ENCODE data around the gene SFRP2. TPM values are rescaled to one million over a fixed set of nuclear protein-coding genes. Genes with fewer than 3 reads are reported as not detected.

SFRP2 gene
- total and polyA plus RNA-seq, 3 experiments from 2014 or later, result 0.11 TPM; not detected in 2

DNA sequence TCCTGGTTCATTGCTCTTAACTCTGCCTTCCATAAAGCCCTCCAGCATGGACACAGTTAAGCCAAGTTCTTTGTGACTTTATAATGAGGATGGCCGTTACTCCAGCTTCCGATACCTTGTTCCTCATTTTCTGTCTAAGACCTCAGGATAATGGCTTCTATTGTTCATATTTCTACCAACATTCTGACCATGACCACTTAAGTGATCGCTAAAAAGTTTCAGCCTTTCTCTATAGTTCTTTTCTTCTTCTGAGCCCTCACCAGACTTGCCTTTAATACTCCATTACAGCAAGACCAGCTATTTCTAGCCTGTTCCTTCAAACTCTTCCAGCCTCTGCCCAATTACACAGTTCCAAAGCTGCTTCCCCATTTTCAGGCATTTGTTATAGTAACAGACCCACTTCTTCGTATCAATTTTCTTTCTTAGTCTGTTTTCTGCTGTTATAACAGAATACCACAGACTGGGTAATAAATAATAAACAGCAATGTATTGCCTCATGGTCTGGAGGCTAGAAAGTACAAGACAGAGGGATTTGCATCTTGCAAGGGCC lies 41.4 kb downstream of the SFRP2 start:
- no peak for DNase-seq
- no peak overlapping the region for H3K4me3 Mint-ChIP-seq
- Histone ChIP-seq H3K27ac (ENCODE audit: low read depth, low read length) (no peak overlapping the region), H3K4me1 (ENCODE audit: insufficient read depth, low read length) (no peaks in the 10 kb centered on the region), H3K27me3 (ENCODE audit: insufficient read depth, low read length, poor library complexity, severe bottlenecking) (no peaks in the 10 kb centered on the region), H3K36me3 (ENCODE audit: insufficient read depth, low read length) (no peaks in the 10 kb centered on the region), H3K9me3 (ENCODE audit: low read length) (no peaks in the 10 kb centered on the region), H3K4me3 (ENCODE audit: low read length) (no peak overlapping the region)
- POLR2A ChIA-PET, result no interaction called here
- H3K36me3 Mint-ChIP-seq, result no peaks in the 10 kb centered on the region
- CTCF ChIA-PET, result no interaction called here
- no peaks in the 10 kb centered on the region for H3K4me1 Mint-ChIP-seq
- H3K27me3 Mint-ChIP-seq, result peaks cover 0 to 22% of the 10 kb centered on the region in 2 donors
- no peak overlapping the region for H3K27ac Mint-ChIP-seq
- H3K9me3 Mint-ChIP-seq, result no peaks in the 10 kb centered on the region

DNA sequence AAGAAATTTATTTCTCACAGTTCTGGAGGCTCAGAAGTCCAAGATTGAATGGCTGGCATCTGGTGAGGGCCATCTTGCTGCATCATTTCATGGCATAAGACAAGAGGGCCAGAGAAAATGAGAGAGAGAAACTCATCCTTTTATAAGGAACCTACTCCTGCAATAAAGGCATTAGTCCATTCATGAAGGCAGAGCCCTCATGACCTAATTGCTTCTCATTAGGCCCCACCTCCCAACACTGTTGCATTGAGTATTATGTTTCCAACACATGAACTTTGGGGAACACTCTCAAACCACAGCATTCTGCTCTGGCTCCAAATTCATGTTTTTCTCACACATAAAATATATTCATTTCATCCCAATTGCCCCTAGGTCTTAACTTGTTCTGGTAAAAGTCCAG lies 43.2 kb downstream of the SFRP2 start:
- no peak for DNase-seq
- peaks cover 10 to 23% of the 10 kb centered on the region in 2 donors for H3K27me3 Mint-ChIP-seq
- no peak overlapping the region for H3K27ac Mint-ChIP-seq
- no peaks in the 10 kb centered on the region for H3K4me1 Mint-ChIP-seq
- Histone ChIP-seq H3K9me3 (ENCODE audit: low read length) (no peaks in the 10 kb centered on the region), H3K27ac (ENCODE audit: low read depth, low read length) (no peak overlapping the region), H3K4me3 (ENCODE audit: low read length) (no peak overlapping the region), H3K27me3 (ENCODE audit: insufficient read depth, low read length, poor library complexity, severe bottlenecking) (no peaks in the 10 kb centered on the region), H3K4me1 (ENCODE audit: insufficient read depth, low read length) (no peaks in the 10 kb centered on the region), H3K36me3 (ENCODE audit: insufficient read depth, low read length) (no peaks in the 10 kb centered on the region)
- peaks cover 2 to 9% (median 7%) of the 10 kb centered on the region in 5 donors for H3K9me3 Mint-ChIP-seq
- ChIA-PET POLR2A (no interaction called here), CTCF (no interaction called here)
- peaks cover 0 to 11% (median 0%) of the 10 kb centered on the region in 3 donors for H3K36me3 Mint-ChIP-seq
- no peak overlapping the region for H3K4me3 Mint-ChIP-seq

DNA sequence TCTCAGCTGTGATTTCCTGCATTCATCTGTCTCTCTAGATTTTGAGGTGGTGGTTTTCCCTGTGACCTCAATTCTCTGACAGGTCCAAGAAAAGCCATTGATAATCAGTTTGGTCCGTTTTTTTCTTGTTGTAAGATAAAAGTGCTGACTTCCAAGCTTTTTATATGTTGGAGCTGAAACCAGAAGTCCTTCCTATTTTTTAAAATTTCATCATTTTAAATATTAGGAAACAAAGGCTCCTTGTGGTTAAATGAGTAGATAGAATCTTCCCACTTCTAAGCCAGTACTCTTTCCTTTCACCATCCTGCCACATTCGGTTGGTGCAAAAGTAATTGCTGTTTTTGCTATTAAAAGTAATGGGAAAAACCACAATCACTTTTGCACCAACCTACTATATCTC lies 47.3 kb downstream of the SFRP2 start:
- Histone ChIP-seq H3K9me3 (ENCODE audit: low read length) (no peaks in the 10 kb centered on the region), H3K27me3 (ENCODE audit: insufficient read depth, low read length, poor library complexity, severe bottlenecking) (no peaks in the 10 kb centered on the region), H3K4me1 (ENCODE audit: insufficient read depth, low read length) (no peaks in the 10 kb centered on the region), H3K27ac (ENCODE audit: low read depth, low read length) (no peak overlapping the region), H3K36me3 (ENCODE audit: insufficient read depth, low read length) (no peaks in the 10 kb centered on the region), H3K4me3 (ENCODE audit: low read length) (no peak overlapping the region)
- H3K4me3 Mint-ChIP-seq, result no peak overlapping the region
- DNase-seq, result no peak
- H3K27ac Mint-ChIP-seq, result no peak overlapping the region
- peaks cover 0 to 12% (median 0%) of the 10 kb centered on the region in 3 donors for H3K36me3 Mint-ChIP-seq
- peaks cover 14 to 37% of the 10 kb centered on the region in 2 donors for H3K27me3 Mint-ChIP-seq
- H3K4me1 Mint-ChIP-seq, result no peaks in the 10 kb centered on the region
- peaks cover 5 to 16% (median 10%) of the 10 kb centered on the region in 5 donors for H3K9me3 Mint-ChIP-seq
- POLR2A ChIA-PET, result no interaction called here
- CTCF ChIA-PET, result no interaction called here

DNA sequence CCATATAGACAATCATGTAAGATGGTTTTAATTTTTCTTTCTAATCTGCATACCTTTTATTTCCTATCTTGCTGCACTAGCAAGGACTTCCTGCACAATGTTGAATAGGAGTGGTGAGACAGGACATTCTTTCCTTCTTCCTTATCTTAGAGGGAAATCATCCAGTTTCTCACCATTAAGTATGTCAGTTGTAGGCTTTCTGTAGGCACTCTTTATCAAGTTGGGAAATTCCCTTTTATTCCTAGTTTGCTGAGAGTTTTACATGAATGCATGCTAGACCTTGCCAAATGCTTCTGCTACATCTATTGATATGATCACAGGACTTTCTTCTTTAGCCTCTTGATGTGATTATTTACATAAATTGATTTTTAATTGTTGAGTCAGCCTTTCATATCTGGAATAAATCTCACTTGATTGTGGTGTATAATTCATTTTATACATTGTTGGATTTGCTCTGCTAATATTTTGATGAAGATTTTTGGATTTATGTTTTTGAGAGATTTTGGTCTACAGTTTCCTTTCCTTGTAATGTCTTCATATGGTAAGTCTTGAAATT lies 52.9 kb downstream of the SFRP2 start:
- no peak for DNase-seq
- Mint-ChIP-seq H3K4me1 (no peaks in the 10 kb centered on the region), H3K9me3 (peaks cover 4 to 10% (median 5%) of the 10 kb centered on the region in 5 donors), H3K36me3 (peaks cover 0 to 5% (median 0%) of the 10 kb centered on the region in 3 donors), H3K27ac (no peak overlapping the region), H3K27me3 (peaks cover 13 to 25% of the 10 kb centered on the region in 2 donors), H3K4me3 (no peak overlapping the region)
- Histone ChIP-seq H3K36me3 (ENCODE audit: insufficient read depth, low read length) (no peaks in the 10 kb centered on the region), H3K27me3 (ENCODE audit: insufficient read depth, low read length, poor library complexity, severe bottlenecking) (no peaks in the 10 kb centered on the region), H3K4me3 (ENCODE audit: low read length) (no peak overlapping the region), H3K9me3 (ENCODE audit: low read length) (no peaks in the 10 kb centered on the region), H3K27ac (ENCODE audit: low read depth, low read length) (no peak overlapping the region), H3K4me1 (ENCODE audit: insufficient read depth, low read length) (no peaks in the 10 kb centered on the region)
- ChIA-PET CTCF (no interaction called here), POLR2A (no interaction called here)

DNA sequence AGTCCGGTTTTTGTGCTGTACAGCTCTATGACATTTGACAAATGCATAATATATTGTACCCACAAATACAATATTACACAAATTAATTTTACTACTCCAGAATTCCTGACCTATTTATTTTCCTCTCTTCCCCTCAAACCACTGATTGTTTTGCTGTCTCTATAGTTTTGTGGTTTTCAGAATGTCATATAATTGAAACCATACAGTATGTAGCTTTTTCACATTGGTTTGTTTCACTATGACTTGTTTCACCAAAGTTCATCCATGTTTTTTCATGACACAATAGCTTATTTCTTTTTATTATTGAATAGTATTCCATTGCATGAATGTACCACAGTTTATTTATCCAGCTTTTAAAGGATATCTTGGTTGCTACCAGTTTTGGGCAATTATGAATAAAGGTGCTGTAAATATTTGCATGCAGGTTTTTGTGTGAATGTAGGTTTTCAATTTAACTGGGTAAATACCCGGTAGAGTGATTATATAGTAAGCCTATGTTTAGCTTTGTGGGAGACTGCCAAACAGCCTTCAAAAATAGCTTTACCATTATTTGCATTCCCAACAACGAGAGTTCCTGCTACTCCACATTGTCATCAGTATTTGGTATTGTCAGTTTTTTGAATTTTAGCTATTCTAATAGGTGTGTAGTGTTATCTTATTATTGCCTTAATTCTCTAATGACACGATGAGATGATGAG lies 55.0 kb downstream of the SFRP2 start:
- H3K4me3 Mint-ChIP-seq, result no peak overlapping the region
- no peaks in the 10 kb centered on the region for H3K4me1 Mint-ChIP-seq
- Histone ChIP-seq H3K4me1 (ENCODE audit: insufficient read depth, low read length) (no peaks in the 10 kb centered on the region), H3K4me3 (ENCODE audit: low read length) (no peak overlapping the region), H3K9me3 (ENCODE audit: low read length) (no peaks in the 10 kb centered on the region), H3K27me3 (ENCODE audit: insufficient read depth, low read length, poor library complexity, severe bottlenecking) (no peaks in the 10 kb centered on the region), H3K27ac (ENCODE audit: low read depth, low read length) (no peak overlapping the region), H3K36me3 (ENCODE audit: insufficient read depth, low read length) (no peaks in the 10 kb centered on the region)
- POLR2A ChIA-PET, result no interaction called here
- no peak for DNase-seq
- peaks cover 0 to 2% (median 0%) of the 10 kb centered on the region in 5 donors for H3K9me3 Mint-ChIP-seq
- H3K27me3 Mint-ChIP-seq, result peaks cover 9 to 10% of the 10 kb centered on the region in 2 donors
- CTCF ChIA-PET, result interaction anchor here (0.7 to 1.5 kb wide), 3 partner anchors 8 to 605 kb away, joined by 3 to 4 read pairs (median 3); no protein-coding TSS in a partner anchor
- H3K36me3 Mint-ChIP-seq, result no peaks in the 10 kb centered on the region
- H3K27ac Mint-ChIP-seq, result no peak overlapping the region

DNA sequence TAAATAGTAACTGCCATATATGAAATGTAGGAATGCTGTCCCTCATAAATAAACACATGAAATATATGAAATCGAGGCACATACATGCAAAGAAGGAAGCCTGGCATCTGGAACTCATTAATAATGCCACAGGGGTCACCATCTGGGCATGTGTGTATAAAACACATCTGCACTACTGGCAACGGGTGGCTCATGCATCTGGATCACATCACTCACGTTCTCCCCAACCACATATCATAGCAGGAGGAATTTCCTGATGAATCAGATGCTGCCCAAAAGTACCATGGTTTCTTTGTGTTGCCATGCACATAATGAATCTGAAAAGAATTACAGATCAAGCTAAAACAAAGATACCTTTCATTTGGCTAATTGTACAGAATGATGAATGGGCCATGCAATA lies 57.6 kb downstream of the SFRP2 start:
- H3K27ac Mint-ChIP-seq, result no peak overlapping the region
- DNase-seq, result no peak
- CTCF ChIA-PET, result no interaction called here
- no peaks in the 10 kb centered on the region for H3K36me3 Mint-ChIP-seq
- no peaks in the 10 kb centered on the region for H3K9me3 ChIP-seq (ENCODE audit: low read length)
- H3K4me3 Mint-ChIP-seq, result no peak overlapping the region
- H3K4me3 ChIP-seq (ENCODE audit: low read length), result no peak overlapping the region
- POLR2A ChIA-PET, result no interaction called here
- no peaks in the 10 kb centered on the region for H3K27me3 ChIP-seq (ENCODE audit: insufficient read depth, low read length, poor library complexity, severe bottlenecking)
- H3K4me1 Mint-ChIP-seq, result no peaks in the 10 kb centered on the region
- no peak overlapping the region for H3K27ac ChIP-seq (ENCODE audit: low read depth, low read length)
- no peaks in the 10 kb centered on the region for H3K36me3 ChIP-seq (ENCODE audit: insufficient read depth, low read length)
- no peaks in the 10 kb centered on the region for H3K9me3 Mint-ChIP-seq
- H3K27me3 Mint-ChIP-seq, result peaks cover 7 to 8% of the 10 kb centered on the region in 2 donors
- H3K4me1 ChIP-seq (ENCODE audit: insufficient read depth, low read length), result no peaks in the 10 kb centered on the region

Other genes with a start within 250 kb of the SFRP2 start
- under 1 TPM; 0.53 TPM for gene TLR2, start 104.8 kb downstream of the SFRP2 start, total RNA-seq
- 0.20 TPM for gene TLR2, start 104.8 kb downstream of the SFRP2 start, polyA plus RNA-seq
- not detected for gene RNF175, start 29.1 kb downstream of the SFRP2 start, total RNA-seq
- gene RNF175, start 29.1 kb downstream of the SFRP2 start, polyA plus RNA-seq, result not detected

All from CD8-positive, alpha-beta memory T cell (primary cell).